Stimulated activated CD4-positive, alpha-beta T cell treated with anti-CD3 and anti-CD28 coated beads, Interleukin-1b, Interleukin-23, amount 100 ng/mL, for 48 hours (primary cell): ENCODE data around the gene OR4D2.

Experiments used
- DNase-seq: peaks from one replicate; pipeline ENCODE4 v3.0.0-alpha.2; 2020

OR4D2 gene

GRCh38 chr17:58217766-58218165, 51.0 kb downstream of the OR4D2 start:
- DNase-seq, result no peak

- DNase-seq, result peak; percentile 96
Observed at GRCh38 chr17:58219007-58219788, 52.4 kb downstream of the OR4D2 start, which contains the start of gene MKS1. MKS1 (minus strand) TSS chr17:58219255; CDS start chr17:58219230, 25 bp downstream.

- no peak for DNase-seq
Observed at GRCh38 chr17:58219789-58220183, 53.0 kb downstream of the OR4D2 start.
